Activated CD4-positive, CD25-positive, alpha-beta regulatory T cell treated with anti-CD3 and anti-CD28 coated beads, Interleukin-2, amount 50 U/mL, for 72 hours (primary cell): ENCODE results near the gene PRR3.

Experiments
- DNase-seq: peaks from one replicate; pipeline ENCODE4 v3.0.0; 2021

The PRR3 gene

GRCh38 chr6:30541515-30542403 lies 15.3 kb upstream of the PRR3 start:
- DNase-seq = peak; percentile 80

GRCh38 chr6:30542404-30542725 lies 14.7 kb upstream of the PRR3 start:
- no peak for DNase-seq

- DNase-seq = no peak
These were observed 14.2 kb upstream of the PRR3 start for GRCh38 chr6:30542915-30543314.

- DNase-seq = no peak
These were observed 13.3 kb upstream of the PRR3 start for GRCh38 chr6:30543821-30544220.

- no peak for DNase-seq
These were observed 12.3 kb upstream of the PRR3 start for GRCh38 chr6:30544666-30545272.

- no peak for DNase-seq
These were observed 9.6 kb upstream of the PRR3 start for GRCh38 chr6:30547454-30547853.

- no peak for DNase-seq
These were observed 8.7 kb upstream of the PRR3 start for GRCh38 chr6:30548375-30548774.

GRCh38 chr6:30554404-30554803 lies 2.7 kb upstream of the PRR3 start:
- no peak for DNase-seq

- DNase-seq = no peak
These were observed 1.9 kb upstream of the PRR3 start for GRCh38 chr6:30554962-30555815.

- DNase-seq = no peak
These were observed 1.4 kb upstream of the PRR3 start for GRCh38 chr6:30555816-30556065.

- peak; percentile 99 for DNase-seq
These were observed 809 bp upstream of the PRR3 start, which contains the start of gene GNL1 for GRCh38 chr6:30556066-30556905. TSS of gene GNL1 (minus strand) at chr6:30556489. CDS start at chr6:30556203, 286 bp downstream.

GRCh38 chr6:30557683-30557981 lies 537 bp downstream of the PRR3 start:
- no peak for DNase-seq

- DNase-seq = no peak
These were observed 3.8 kb downstream of the PRR3 start for GRCh38 chr6:30560930-30561329.

- no peak for DNase-seq
These were observed 5.7 kb downstream of the PRR3 start for GRCh38 chr6:30562470-30563425.

GRCh38 chr6:30564114-30564513 lies 7.0 kb downstream of the PRR3 start:
- DNase-seq = no peak

GRCh38 chr6:30565772-30566171 lies 8.7 kb downstream of the PRR3 start:
- DNase-seq = no peak

- DNase-seq = no peak
These were observed 11.2 kb downstream of the PRR3 start for GRCh38 chr6:30568245-30568644.

- DNase-seq = no peak
These were observed 13.2 kb downstream of the PRR3 start for GRCh38 chr6:30570263-30570662.

GRCh38 chr6:30570740-30571074 lies 13.6 kb downstream of the PRR3 start:
- DNase-seq = no peak

- peak; percentile 100 for DNase-seq
These were observed 14.1 kb downstream of the PRR3 start, which contains the start of gene ABCF1 for GRCh38 chr6:30571075-30571761. TSS of gene ABCF1 (plus strand) at chr6:30571442. CDS start at chr6:30571488, 46 bp downstream.

GRCh38 chr6:30571762-30572082 lies 14.6 kb downstream of the PRR3 start:
- DNase-seq = no peak

- no peak for DNase-seq
These were observed 15.1 kb downstream of the PRR3 start for GRCh38 chr6:30572148-30572547.
